GM18498 (cell line): ENCODE results near the gene P2RX7.
A peak's percentile ranks its signal among the peaks of the same experiment; 100 is the strongest.
"Not testable (repeated sequence)": the region's sequence is repeated elsewhere in the genome, so short reads cannot be mapped to it uniquely, and the experiment has no call there.

Source experiments
- ATAC-seq: cut with Tn5 transposase; IDR thresholded peaks from one replicate; pipeline ENCODE4 v1.9.1; 2021; ENCODE audit warnings: mild to moderate bottlenecking, moderate library complexity; ENCODE audit not compliant: unreplicated experiment

The P2RX7 gene

GRCh38 chr12:121202407-121203355 lies 70.0 kb downstream of the P2RX7 start:
- no peak for ATAC-seq

GRCh38 chr12:121203482-121203881 lies 70.8 kb downstream of the P2RX7 start:
- ATAC-seq = no peak

- no peak for ATAC-seq
These were observed 72.8 kb downstream of the P2RX7 start for GRCh38 chr12:121205491-121205890.

GRCh38 chr12:121208571-121208970 lies 75.9 kb downstream of the P2RX7 start:
- ATAC-seq = not testable (repeated sequence)

GRCh38 chr12:121209221-121209620 lies 76.5 kb downstream of the P2RX7 start:
- no peak for ATAC-seq

GRCh38 chr12:121209624-121210572 lies 77.2 kb downstream of the P2RX7 start, which contains the start of gene P2RX4:
Gene P2RX4, plus strand, starts transcription at chr12:121210129. Its CDS starts 36 bp downstream, at chr12:121210165.
- ATAC-seq = peak; percentile 87

GRCh38 chr12:121212875-121213274 lies 80.2 kb downstream of the P2RX7 start:
- ATAC-seq = no peak

GRCh38 chr12:121214166-121214777 lies 81.6 kb downstream of the P2RX7 start:
- ATAC-seq = no peak

- no peak for ATAC-seq
These were observed 82.4 kb downstream of the P2RX7 start for GRCh38 chr12:121214855-121215745.

GRCh38 chr12:121216102-121216501 lies 83.4 kb downstream of the P2RX7 start:
- ATAC-seq = no peak

GRCh38 chr12:121217063-121217462 lies 84.4 kb downstream of the P2RX7 start:
- ATAC-seq = no peak

GRCh38 chr12:121217761-121218160 lies 85.1 kb downstream of the P2RX7 start:
- ATAC-seq = no peak

GRCh38 chr12:121218588-121219352 lies 86.1 kb downstream of the P2RX7 start:
- ATAC-seq = no peak

- ATAC-seq = no peak
These were observed 86.8 kb downstream of the P2RX7 start for GRCh38 chr12:121219353-121219986.

GRCh38 chr12:121222847-121223246 lies 90.2 kb downstream of the P2RX7 start:
- ATAC-seq = no peak

- no peak for ATAC-seq
These were observed 90.9 kb downstream of the P2RX7 start for GRCh38 chr12:121223292-121224285.

- ATAC-seq = no peak
These were observed 91.9 kb downstream of the P2RX7 start for GRCh38 chr12:121224591-121224990.
